MM.1S (cell line): Measurements from ENCODE around the gene GALM.

Experiments used
- DNase-seq: peaks from one replicate; pipeline ENCODE4 v3.0.0-alpha.2; 2015
- H2AFZ ChIP-seq: fragments of 300-600 bp; sonication (generic); 2 replicates; pipeline ENCODE4 v1.6.0; 2016; ENCODE audit warnings: antibody characterized with exemption, low read length
- H3F3A ChIP-seq: fragments of 300-600 bp; sonication (generic); 2 replicates; pipeline ENCODE4 v1.6.1; 2016; ENCODE audit warnings: mild to moderate bottlenecking, antibody characterized with exemption, low read length, moderate library complexity, mixed read lengths; ENCODE audit not compliant: insufficient read depth
- H3K27ac ChIP-seq: fragments of 300-600 bp; sonication (generic); 2 replicates; pipeline ENCODE4 v1.5.1; 2016; ENCODE audit warnings: mild to moderate bottlenecking, low read length
- H3K27me3 ChIP-seq: fragments of 300-600 bp; sonication (generic); replicated peaks from 2 replicates; pipeline ENCODE4 v1.6.0; 2016; ENCODE audit warnings: low read length; ENCODE audit not compliant: insufficient read depth
- H3K36me3 ChIP-seq: fragments of 300-600 bp; sonication (generic); replicated peaks from 2 replicates; pipeline ENCODE4 v1.6.1; 2016; ENCODE audit warnings: mild to moderate bottlenecking, low read length, mixed read lengths; ENCODE audit not compliant: insufficient read depth
- H3K4me1 ChIP-seq: fragments of 300-600 bp; sonication (generic); 2 replicates; pipeline ENCODE4 v1.6.1; 2016; ENCODE audit warnings: low read length, mixed read lengths
- H3K4me2 ChIP-seq: fragments of 300-600 bp; sonication (generic); 2 replicates; pipeline ENCODE4 v1.6.0; 2016; ENCODE audit warnings: low read depth, low read length
- H3K4me3 ChIP-seq: fragments of 300-600 bp; sonication (generic); 2 replicates; pipeline ENCODE4 v1.5.1; 2016; ENCODE audit warnings: low read length, mixed read lengths
- H3K79me2 ChIP-seq: fragments of 300-600 bp; sonication (generic); 2 replicates; pipeline ENCODE4 v1.6.1; 2016; ENCODE audit warnings: mixed run types, low read length, mixed read lengths
- H3K9ac ChIP-seq: fragments of 300-600 bp; sonication (generic); 2 replicates; pipeline ENCODE4 v1.6.1; 2016; ENCODE audit warnings: low read length, mixed read lengths
- H3K9me2 ChIP-seq: fragments of 300-600 bp; sonication (generic); replicated peaks from 2 replicates; pipeline ENCODE4 v1.6.1; 2016; ENCODE audit warnings: mild to moderate bottlenecking, low read length, mixed read lengths; ENCODE audit not compliant: insufficient read depth
- H3K9me3 ChIP-seq: fragments of 300-600 bp; sonication (generic); replicated peaks from 2 replicates; pipeline ENCODE4 v1.6.1; 2016; ENCODE audit warnings: mild to moderate bottlenecking, low read length, mixed read lengths; ENCODE audit not compliant: insufficient read depth
- H4K20me1 ChIP-seq: fragments of 300-600 bp; sonication (generic); 2 replicates; pipeline ENCODE4 v1.6.1; 2016; ENCODE audit warnings: mild to moderate bottlenecking, low read length, moderate library complexity, mixed read lengths; ENCODE audit not compliant: insufficient read depth
- CTCF ChIP-seq: fragments of 300-600 bp; sonication (generic); IDR thresholded peaks from 2 replicates; pipeline ENCODE4 v1.5.1; 2016; ENCODE audit warnings: antibody characterized with exemption, low read length, mixed read lengths
- EZH2 ChIP-seq: fragments of 300-600 bp; sonication (generic); optimal IDR thresholded peaks from 2 replicates; pipeline ENCODE3; 2017; ENCODE audit warnings: low read depth, mild to moderate bottlenecking, antibody characterized with exemption, low read length, mixed read lengths
- EZH2phosphoT487 ChIP-seq: fragments of 300-600 bp; sonication (generic); IDR thresholded peaks from 2 replicates; pipeline ENCODE4 v1.6.1; 2018; ENCODE audit warnings: antibody characterized with exemption, low read length

The GALM gene

GRCh38 chr2:38626326-38627035 lies 39.4 kb upstream of the GALM start:
- no peaks in the 10 kb centered on the region for H3K9me3 ChIP-seq
- TF ChIP-seq CTCF (no peak), EZH2 (no peak), EZH2phosphoT487 (no peak)
- no peak overlapping the region for H3K4me3 ChIP-seq
- no peaks in the 10 kb centered on the region for H4K20me1 ChIP-seq
- H3K36me3 ChIP-seq, result no peaks in the 10 kb centered on the region
- H3K79me2 ChIP-seq, result no peaks in the 10 kb centered on the region
- no peak overlapping the region for H3K4me2 ChIP-seq
- no peaks in the 10 kb centered on the region for H3K4me1 ChIP-seq
- no peak overlapping the region for H3K9ac ChIP-seq
- H3K27ac ChIP-seq, result no peak overlapping the region
- no peak for DNase-seq
- H3K9me2 ChIP-seq, result no peaks in the 10 kb centered on the region
- H2AFZ ChIP-seq, result no peak overlapping the region
- H3F3A ChIP-seq, result no peaks in the 10 kb centered on the region
- no peaks in the 10 kb centered on the region for H3K27me3 ChIP-seq

- no peak overlapping the region for H3K27ac ChIP-seq
- H3K9ac ChIP-seq, result no peak overlapping the region
These were observed 38.5 kb upstream of the GALM start for GRCh38 chr2:38627391-38627790.

DNA sequence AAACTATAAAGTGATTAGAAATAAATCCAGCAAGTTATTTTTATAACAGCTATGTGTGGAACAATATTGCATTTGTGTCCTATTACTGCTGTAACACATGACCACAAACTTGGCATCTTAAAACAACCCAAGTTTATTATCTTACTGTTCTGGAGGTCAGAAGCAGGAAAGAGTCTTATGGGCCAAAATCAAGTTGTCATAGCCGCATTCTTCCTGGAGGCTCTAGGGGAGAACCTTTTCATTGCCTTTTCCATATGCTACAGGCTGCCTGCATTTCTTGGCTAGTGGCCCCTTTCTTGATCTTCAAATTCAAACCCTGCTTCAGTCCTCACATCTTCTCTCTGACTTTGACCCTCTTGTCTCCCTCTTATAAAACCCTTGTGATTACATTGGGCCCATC lies 36.2 kb upstream of the GALM start:
- Histone ChIP-seq H3K79me2 (no peaks in the 10 kb centered on the region), H3K9me3 (no peaks in the 10 kb centered on the region), H2AFZ (no peak overlapping the region), H3K4me1 (peaks cover 10% of the 10 kb centered on the region), H4K20me1 (no peaks in the 10 kb centered on the region), H3K36me3 (no peaks in the 10 kb centered on the region), H3F3A (no peaks in the 10 kb centered on the region), H3K9me2 (no peaks in the 10 kb centered on the region), H3K4me2 (no peak overlapping the region), H3K9ac (no peak overlapping the region), H3K4me3 (no peak overlapping the region), H3K27ac (no peak overlapping the region), H3K27me3 (no peaks in the 10 kb centered on the region)
- TF ChIP-seq CTCF (no peak), EZH2 (no peak), EZH2phosphoT487 (no peak)
- DNase-seq, result no peak

More at GRCh38 chr2:38627391-38627790, 38.5 kb upstream of the GALM start:
- Histone ChIP-seq H3K9me2 (no peaks in the 10 kb centered on the region), H3K4me2 (no peak overlapping the region), H3K36me3 (no peaks in the 10 kb centered on the region), H3K4me3 (no peak overlapping the region), H4K20me1 (no peaks in the 10 kb centered on the region), H2AFZ (no peak overlapping the region), H3K27me3 (no peaks in the 10 kb centered on the region), H3K9me3 (no peaks in the 10 kb centered on the region), H3K79me2 (no peaks in the 10 kb centered on the region), H3K4me1 (no peaks in the 10 kb centered on the region), H3F3A (no peaks in the 10 kb centered on the region)
- no peak for DNase-seq
- TF ChIP-seq CTCF, result no peak
